Measurements from ENCODE around the gene CD164.

GRCh38 chr6:109362102-109362884 is 20.0 kb downstream of the CD164 start:
- TF ChIP-seq POLR2AphosphoS5 (IDR thresholded peaks at IDR 0.05; ENCODE audit: low read depth, low read length) (peak; percentile 58), POLR2A (IDR thresholded peaks at IDR 0.05; ENCODE audit: low read depth, low read length) (peak; percentile 31; the same call in 1 of the 2 replicates), TAF1 (IDR thresholded peaks at IDR 0.05; ENCODE audit: borderline replicate concordance, low read depth, low read length) (no peak)

All from GM12892 (cell line).